Osteocyte (in vitro differentiated cells): ENCODE data around the gene USP28. TPM values are rescaled to one million over a fixed set of nuclear protein-coding genes. Genes with fewer than 3 reads are reported as not detected.
"Not testable (repeated sequence)": the region's sequence is repeated elsewhere in the genome, so short reads cannot be mapped to it uniquely, and the experiment has no call there.

Experiments
- DNase-seq: peaks from one replicate; pipeline ENCODE4 v3.0.0; 2021; ENCODE audit warnings: mixed read lengths; ENCODE audit not compliant: unreplicated experiment; ENCODE audit errors: extremely low spot score
- H3K27ac Mint-ChIP-seq: one replicate; pipeline ENCODE4 v1.8.0; 2021; ENCODE audit warnings: mild to moderate bottlenecking, mixed read lengths; ENCODE audit not compliant: unreplicated experiment
- H3K27me3 Mint-ChIP-seq: one replicate; pipeline ENCODE4 v1.8.0; 2021; ENCODE audit warnings: mixed read lengths; ENCODE audit not compliant: unreplicated experiment
- H3K36me3 Mint-ChIP-seq: one replicate; pipeline ENCODE4 v1.8.0; 2021; ENCODE audit warnings: mixed read lengths; ENCODE audit not compliant: unreplicated experiment
- H3K4me1 Mint-ChIP-seq: one replicate; pipeline ENCODE4 v1.8.0; 2021; ENCODE audit warnings: mixed read lengths; ENCODE audit not compliant: unreplicated experiment
- H3K4me3 Mint-ChIP-seq: one replicate; pipeline ENCODE4 v1.8.0; 2021; ENCODE audit warnings: mild to moderate bottlenecking, moderate library complexity, mixed read lengths; ENCODE audit not compliant: unreplicated experiment
- H3K9me3 Mint-ChIP-seq: one replicate; pipeline ENCODE4 v1.8.0; 2021; ENCODE audit warnings: mixed read lengths; ENCODE audit not compliant: unreplicated experiment
- total RNA-seq: library from RNA; stranded (reverse); gene quantifications from 2 replicates; pipeline ENCODE4 v1.2.1, GENCODE V29; 2021
- TF ChIP-seq, protein P1 (sequence below): fragments of 200-600 bp; sonication (generic); IDR thresholded peaks from 2 replicates; pipeline ENCODE4 v1.5.0; 2021; ENCODE audit warnings: antibody characterized with exemption, mild to moderate bottlenecking, moderate library complexity

USP28 gene
- total RNA-seq, 1 donor from 2014 or later: 37.2 TPM

GRCh38 chr11:113796663-113797259, 78.6 kb downstream of the USP28 start:
- TF ChIP-seq, protein P1, sequence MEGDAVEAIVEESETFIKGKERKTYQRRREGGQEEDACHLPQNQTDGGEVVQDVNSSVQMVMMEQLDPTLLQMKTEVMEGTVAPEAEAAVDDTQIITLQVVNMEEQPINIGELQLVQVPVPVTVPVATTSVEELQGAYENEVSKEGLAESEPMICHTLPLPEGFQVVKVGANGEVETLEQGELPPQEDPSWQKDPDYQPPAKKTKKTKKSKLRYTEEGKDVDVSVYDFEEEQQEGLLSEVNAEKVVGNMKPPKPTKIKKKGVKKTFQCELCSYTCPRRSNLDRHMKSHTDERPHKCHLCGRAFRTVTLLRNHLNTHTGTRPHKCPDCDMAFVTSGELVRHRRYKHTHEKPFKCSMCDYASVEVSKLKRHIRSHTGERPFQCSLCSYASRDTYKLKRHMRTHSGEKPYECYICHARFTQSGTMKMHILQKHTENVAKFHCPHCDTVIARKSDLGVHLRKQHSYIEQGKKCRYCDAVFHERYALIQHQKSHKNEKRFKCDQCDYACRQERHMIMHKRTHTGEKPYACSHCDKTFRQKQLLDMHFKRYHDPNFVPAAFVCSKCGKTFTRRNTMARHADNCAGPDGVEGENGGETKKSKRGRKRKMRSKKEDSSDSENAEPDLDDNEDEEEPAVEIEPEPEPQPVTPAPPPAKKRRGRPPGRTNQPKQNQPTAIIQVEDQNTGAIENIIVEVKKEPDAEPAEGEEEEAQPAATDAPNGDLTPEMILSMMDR: peak; percentile 66
- no peak overlapping the region for H3K27ac Mint-ChIP-seq
- DNase-seq: no peak
- H3K4me1 Mint-ChIP-seq: no peaks in the 10 kb centered on the region
- no peaks in the 10 kb centered on the region for H3K27me3 Mint-ChIP-seq
- H3K9me3 Mint-ChIP-seq: peaks cover 4% of the 10 kb centered on the region
- H3K4me3 Mint-ChIP-seq: no peak overlapping the region
- H3K36me3 Mint-ChIP-seq: peaks cover 20% of the 10 kb centered on the region

DNA sequence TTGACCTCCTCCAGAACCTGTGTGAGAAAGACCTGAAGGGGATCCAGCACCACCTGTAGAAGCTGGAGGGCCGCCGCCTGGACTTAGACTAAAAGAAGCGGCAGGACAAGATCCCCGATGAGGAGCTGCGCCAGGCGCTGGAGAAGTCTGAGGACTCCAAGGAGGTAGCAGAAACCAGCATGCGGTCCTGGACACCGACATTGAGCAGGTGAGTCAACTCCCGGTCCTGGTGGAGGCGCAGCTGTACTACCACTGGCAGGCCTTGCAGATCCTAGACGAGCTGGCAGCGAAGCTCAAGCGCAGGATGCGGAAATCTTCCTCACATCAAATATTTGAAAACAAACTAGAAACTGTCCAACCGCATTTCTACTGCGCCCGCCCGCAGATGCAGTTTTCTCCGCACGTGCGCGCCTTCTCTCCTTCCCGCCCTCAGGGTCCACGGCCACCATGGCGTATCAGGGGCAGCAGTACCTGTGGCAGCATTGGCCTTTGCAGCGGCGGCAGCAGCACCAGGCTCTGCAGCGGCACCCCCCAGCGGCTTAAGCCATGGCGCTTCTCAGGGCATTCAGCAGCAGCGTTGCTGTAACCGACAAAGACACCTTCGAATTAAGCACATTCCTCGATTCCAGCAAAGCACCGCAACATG, 85.6 kb downstream of the USP28 start:
- no peak overlapping the region for H3K4me3 Mint-ChIP-seq
- no peaks in the 10 kb centered on the region for H3K36me3 Mint-ChIP-seq
- no peak overlapping the region for H3K27ac Mint-ChIP-seq
- peaks cover 9% of the 10 kb centered on the region for H3K27me3 Mint-ChIP-seq
- DNase-seq: no peak
- no peaks in the 10 kb centered on the region for H3K4me1 Mint-ChIP-seq
- TF ChIP-seq, protein P1: no peak
- no peaks in the 10 kb centered on the region for H3K9me3 Mint-ChIP-seq

GRCh38 chr11:113789016-113789415, 86.4 kb downstream of the USP28 start:
- peaks cover 17% of the 10 kb centered on the region for H3K27me3 Mint-ChIP-seq
- H3K4me1 Mint-ChIP-seq, DNase-seq, H3K9me3 Mint-ChIP-seq, H3K27ac Mint-ChIP-seq, H3K4me3 Mint-ChIP-seq, H3K36me3 Mint-ChIP-seq: not testable (repeated sequence)

DNA sequence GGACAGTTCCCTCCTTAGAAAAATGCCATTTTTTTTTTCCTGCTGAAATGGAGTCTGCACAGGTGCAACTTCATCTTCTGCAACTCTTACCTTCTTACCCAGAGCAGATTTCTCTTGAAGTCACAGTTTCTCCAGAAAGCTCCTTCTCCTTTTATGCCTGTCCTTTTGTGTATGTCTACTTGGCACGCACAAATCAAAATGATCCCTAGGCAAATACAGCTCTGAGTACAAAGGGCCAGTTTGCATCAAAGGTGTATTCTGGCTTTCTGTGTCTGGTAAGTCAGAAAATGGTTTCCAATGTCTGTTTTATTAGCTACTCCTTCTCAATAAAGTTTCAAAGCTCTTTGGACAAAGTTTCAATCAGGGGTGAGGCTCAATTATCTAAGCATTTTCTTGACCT, 93.2 kb downstream of the USP28 start:
- TF ChIP-seq, protein P1: no peak
- Mint-ChIP-seq H3K27ac (no peak overlapping the region), H3K4me1 (peaks cover 6% of the 10 kb centered on the region), H3K4me3 (no peak overlapping the region), H3K36me3 (no peaks in the 10 kb centered on the region), H3K27me3 (peaks cover 54% of the 10 kb centered on the region), H3K9me3 (no peaks in the 10 kb centered on the region)
- no peak for DNase-seq

DNA sequence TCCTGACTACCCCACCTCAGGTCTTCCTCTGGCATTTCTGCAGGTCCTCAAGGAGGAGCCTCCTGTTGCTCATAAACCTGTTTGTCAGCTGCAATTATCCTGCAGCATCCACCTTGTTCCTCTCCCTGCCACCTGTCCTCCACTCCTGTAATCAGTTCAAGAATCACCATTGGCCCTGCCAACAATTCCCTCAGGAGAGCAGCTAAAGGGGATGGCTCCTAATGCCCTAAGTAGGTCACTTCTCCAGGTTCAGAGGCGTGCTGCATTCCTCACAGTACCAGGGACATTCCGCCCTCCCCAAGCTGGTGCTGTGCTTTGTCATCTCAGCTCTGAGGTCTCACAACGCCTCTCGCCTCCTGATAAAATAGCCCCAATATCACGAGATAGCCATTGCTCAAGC, 93.7 kb downstream of the USP28 start:
- no peaks in the 10 kb centered on the region for H3K36me3 Mint-ChIP-seq
- no peak for DNase-seq
- H3K27ac Mint-ChIP-seq: no peak overlapping the region
- H3K4me1 Mint-ChIP-seq: peaks cover 6% of the 10 kb centered on the region
- no peak overlapping the region for H3K4me3 Mint-ChIP-seq
- H3K27me3 Mint-ChIP-seq: peaks cover 59% of the 10 kb centered on the region
- TF ChIP-seq, protein P1: no peak
- H3K9me3 Mint-ChIP-seq: no peaks in the 10 kb centered on the region
